Loucy (cell line): ENCODE results near the gene INVS.

Source experiments
- H2AFZ ChIP-seq: fragments of 200-600 bp; sonication (generic); 2 replicates; pipeline ENCODE4 v1.6.0; 2016; ENCODE audit warnings: antibody characterized with exemption, mild to moderate bottlenecking, low read length, moderate library complexity
- H3F3A ChIP-seq: fragments of 200-600 bp; 2 replicates; pipeline ENCODE4 v1.6.0; 2016; ENCODE audit warnings: antibody characterized with exemption, low read depth, mild to moderate bottlenecking
- H3K27me3 ChIP-seq: fragments of 200-600 bp; sonication (generic); 2 replicates; pipeline ENCODE4 v1.6.1; 2014; ENCODE audit warnings: low read length, mild to moderate bottlenecking; ENCODE audit not compliant: insufficient read depth, poor library complexity, severe bottlenecking
- H3K36me3 ChIP-seq: fragments of 200-600 bp; sonication (generic); 2 replicates; pipeline ENCODE4 v1.6.1; 2016; ENCODE audit warnings: low read length; ENCODE audit not compliant: insufficient read depth
- H3K4me1 ChIP-seq: fragments of 200-600 bp; sonication (generic); 2 replicates; pipeline ENCODE4 v1.5.1; 2014; ENCODE audit warnings: low read length, mild to moderate bottlenecking; ENCODE audit not compliant: insufficient read depth, poor library complexity, severe bottlenecking
- H3K4me2 ChIP-seq: fragments of 200-600 bp; sonication (generic); 2 replicates; pipeline ENCODE4 v1.6.0; 2014; ENCODE audit warnings: antibody characterized with exemption, low read length, low read depth, mild to moderate bottlenecking; ENCODE audit not compliant: poor library complexity, severe bottlenecking
- H3K4me3 ChIP-seq: fragments of 200-600 bp; sonication (generic); 2 replicates; pipeline ENCODE4 v1.5.1; 2014; ENCODE audit warnings: low read length, mild to moderate bottlenecking, mixed read lengths; ENCODE audit not compliant: poor library complexity, severe bottlenecking
- H3K79me2 ChIP-seq: fragments of 200-600 bp; sonication (generic); 2 replicates; pipeline ENCODE4 v1.6.1; 2014; ENCODE audit warnings: low read length; ENCODE audit not compliant: insufficient read depth
- H3K9ac ChIP-seq: fragments of 200-600 bp; sonication (generic); 2 replicates; pipeline ENCODE4 v1.6.0; 2014; ENCODE audit warnings: mild to moderate bottlenecking, low read depth, low read length, moderate library complexity; ENCODE audit not compliant: poor library complexity, severe bottlenecking
- H3K9me2 ChIP-seq: fragments of 200-600 bp; sonication (generic); replicated peaks from 2 replicates; pipeline ENCODE4 v1.6.1; 2016; ENCODE audit warnings: low read depth, low read length, mixed read lengths
- H3K9me3 ChIP-seq: fragments of 200-600 bp; sonication (generic); 2 replicates; pipeline ENCODE4 v1.6.1; 2014; ENCODE audit warnings: mild to moderate bottlenecking, antibody characterized with exemption, low read length, low read depth; ENCODE audit not compliant: insufficient read depth
- H4K20me1 ChIP-seq: fragments of 200-600 bp; sonication (generic); 2 replicates; pipeline ENCODE4 v1.6.0; 2014; ENCODE audit warnings: antibody characterized with exemption, low read length, mild to moderate bottlenecking; ENCODE audit not compliant: insufficient read depth, poor library complexity, severe bottlenecking
- EZH2phosphoT487 ChIP-seq: fragments of 200-600 bp; IDR thresholded peaks from 2 replicates; pipeline ENCODE4 v1.6.1; 2018; ENCODE audit warnings: antibody characterized with exemption, mild to moderate bottlenecking, moderate library complexity, borderline replicate concordance
- TF ChIP-seq, protein P1 (sequence below): fragments of 200-600 bp; sonication (generic); conservative IDR thresholded peaks from 2 replicates; pipeline ENCODE4 v1.5.1; 2014; ENCODE audit warnings: mild to moderate bottlenecking, antibody characterized with exemption, low read length

Gene INVS

DNA sequence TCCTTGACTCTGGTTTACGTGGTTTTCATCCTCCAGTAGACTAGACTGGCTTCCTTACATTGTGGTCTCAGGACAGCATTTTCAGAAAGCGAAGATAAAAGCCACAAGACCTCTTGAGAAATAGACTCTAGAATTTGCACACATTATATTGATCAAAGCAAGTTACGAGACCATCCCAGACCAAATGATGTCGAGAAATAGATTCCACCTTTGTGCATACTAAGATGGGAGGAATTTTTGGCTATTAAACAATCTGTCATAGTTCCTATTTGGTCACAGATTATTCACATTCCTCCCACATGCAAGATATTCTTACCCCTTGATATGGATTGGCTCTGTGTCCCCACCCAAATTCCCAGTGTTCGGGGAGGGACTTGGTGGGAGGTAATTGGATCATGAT is 188.1 kb downstream of the INVS start:
- H3K4me1 ChIP-seq: no peaks in the 10 kb centered on the region
- no peaks in the 10 kb centered on the region for H3K9me2 ChIP-seq
- H2AFZ ChIP-seq: no peak overlapping the region
- 0 out of 2 replicates have a peak, but pooled peaks cover 4% of the 10 kb centered on the region for H3F3A ChIP-seq
- no peak overlapping the region for H3K9ac ChIP-seq
- no peak overlapping the region for H3K4me3 ChIP-seq
- H3K79me2 ChIP-seq: no peaks in the 10 kb centered on the region
- H3K9me3 ChIP-seq: peaks cover 5% of the 10 kb centered on the region; the same call in 1 of the 2 replicates
- no peak for TF ChIP-seq EZH2phosphoT487
- TF ChIP-seq, protein P1, sequence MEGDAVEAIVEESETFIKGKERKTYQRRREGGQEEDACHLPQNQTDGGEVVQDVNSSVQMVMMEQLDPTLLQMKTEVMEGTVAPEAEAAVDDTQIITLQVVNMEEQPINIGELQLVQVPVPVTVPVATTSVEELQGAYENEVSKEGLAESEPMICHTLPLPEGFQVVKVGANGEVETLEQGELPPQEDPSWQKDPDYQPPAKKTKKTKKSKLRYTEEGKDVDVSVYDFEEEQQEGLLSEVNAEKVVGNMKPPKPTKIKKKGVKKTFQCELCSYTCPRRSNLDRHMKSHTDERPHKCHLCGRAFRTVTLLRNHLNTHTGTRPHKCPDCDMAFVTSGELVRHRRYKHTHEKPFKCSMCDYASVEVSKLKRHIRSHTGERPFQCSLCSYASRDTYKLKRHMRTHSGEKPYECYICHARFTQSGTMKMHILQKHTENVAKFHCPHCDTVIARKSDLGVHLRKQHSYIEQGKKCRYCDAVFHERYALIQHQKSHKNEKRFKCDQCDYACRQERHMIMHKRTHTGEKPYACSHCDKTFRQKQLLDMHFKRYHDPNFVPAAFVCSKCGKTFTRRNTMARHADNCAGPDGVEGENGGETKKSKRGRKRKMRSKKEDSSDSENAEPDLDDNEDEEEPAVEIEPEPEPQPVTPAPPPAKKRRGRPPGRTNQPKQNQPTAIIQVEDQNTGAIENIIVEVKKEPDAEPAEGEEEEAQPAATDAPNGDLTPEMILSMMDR: no peak
- no peaks in the 10 kb centered on the region for H3K27me3 ChIP-seq
- peaks cover 82% of the 10 kb centered on the region for H3K36me3 ChIP-seq
- no peaks in the 10 kb centered on the region for H4K20me1 ChIP-seq
- H3K4me2 ChIP-seq: no peak overlapping the region

DNA sequence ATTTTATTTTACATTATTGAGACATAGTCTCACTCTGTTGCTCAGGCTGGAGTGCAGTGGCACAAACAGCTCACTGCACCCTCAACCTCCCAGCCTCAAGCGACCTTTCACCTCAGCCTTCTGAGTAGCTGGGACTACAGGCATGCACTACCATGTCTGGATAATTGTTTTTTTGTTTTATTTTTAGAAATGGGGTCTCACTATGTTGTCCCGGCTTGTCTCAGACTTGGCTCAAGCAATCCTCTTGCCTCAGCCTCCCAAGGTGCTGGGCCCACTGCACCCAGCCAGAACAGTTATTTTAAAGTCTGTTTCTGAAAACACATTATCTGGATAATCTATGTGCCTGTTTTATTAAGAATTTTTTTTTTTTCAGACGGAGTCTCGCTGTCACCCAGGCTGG is 191.7 kb downstream of the INVS start:
- Histone ChIP-seq H3K4me1 (no peaks in the 10 kb centered on the region), H3K79me2 (no peaks in the 10 kb centered on the region), H3F3A (no peaks in the 10 kb centered on the region), H3K4me2 (no peak overlapping the region), H3K9me2 (no peaks in the 10 kb centered on the region), H4K20me1 (no peaks in the 10 kb centered on the region), H3K27me3 (no peaks in the 10 kb centered on the region), H3K4me3 (no peak overlapping the region), H3K36me3 (peaks cover 93% of the 10 kb centered on the region), H3K9me3 (peaks cover 2% of the 10 kb centered on the region; the same call in 1 of the 2 replicates), H2AFZ (no peak overlapping the region), H3K9ac (no peak overlapping the region)
- TF ChIP-seq, protein P1: no peak
- TF ChIP-seq EZH2phosphoT487: no peak

DNA sequence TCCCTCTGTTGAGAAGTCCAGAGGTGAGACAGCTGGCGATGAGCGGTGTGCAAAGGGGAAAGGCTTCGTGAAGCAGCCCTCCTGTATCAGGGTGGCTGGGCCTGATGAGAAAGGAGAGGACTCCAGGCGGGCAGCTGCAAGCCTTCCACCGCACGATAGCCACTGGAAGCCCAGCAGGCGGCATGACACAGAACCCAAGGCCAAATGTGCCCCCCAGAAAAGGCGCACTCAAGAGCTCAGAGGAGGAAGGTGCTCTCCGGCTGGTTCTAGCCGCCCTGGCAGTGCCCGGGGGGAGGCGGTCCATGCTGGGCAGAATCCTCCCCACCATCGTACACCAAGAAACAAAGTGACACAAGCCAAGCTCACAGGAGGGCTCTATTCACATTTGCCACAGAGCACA is 193.4 kb downstream of the INVS start:
- Histone ChIP-seq H3K9ac (no peak overlapping the region), H3K9me3 (no peaks in the 10 kb centered on the region; the same call in 1 of the 2 replicates), H2AFZ (no peak overlapping the region), H3K79me2 (no peaks in the 10 kb centered on the region), H4K20me1 (no peaks in the 10 kb centered on the region), H3K4me2 (no peak overlapping the region), H3K4me1 (no peaks in the 10 kb centered on the region), H3F3A (no peaks in the 10 kb centered on the region), H3K9me2 (no peaks in the 10 kb centered on the region), H3K27me3 (no peaks in the 10 kb centered on the region), H3K4me3 (no peak overlapping the region), H3K36me3 (peaks cover 89% of the 10 kb centered on the region)
- TF ChIP-seq, protein P1: no peak
- TF ChIP-seq EZH2phosphoT487: no peak
